Stimulated activated CD4-positive, alpha-beta T cell treated with anti-CD3 and anti-CD28 coated beads, Interleukin-4, amount 100 ng/mL, for 48 hours (primary cell): ENCODE data around the gene KMT2D.
"Not testable (repeated sequence)": the region's sequence is repeated elsewhere in the genome, so short reads cannot be mapped to it uniquely, and the experiment has no call there.

Experiments used
- DNase-seq, 2 donors: peaks; one replicate each; pipeline ENCODE4 v3.0.0-alpha.2; 2020; ENCODE audit warnings: low read depth in 2 of 2

The KMT2D gene

GRCh38 chr12:49088150-49088931, 27.7 kb upstream of the KMT2D start:
- DNase-seq = peak; percentile 56 to 61

- DNase-seq = no peak
Measured at GRCh38 chr12:49086116-49086515, 25.5 kb upstream of the KMT2D start.

GRCh38 chr12:49084438-49084837, 23.8 kb upstream of the KMT2D start:
- no peak for DNase-seq

- DNase-seq = no peak
Measured at GRCh38 chr12:49079793-49080192, 19.2 kb upstream of the KMT2D start.

- DNase-seq = no peak
Measured at GRCh38 chr12:49070971-49071370, 10.4 kb upstream of the KMT2D start.

- DNase-seq = peak; percentile 98 to 99
Measured at GRCh38 chr12:49069507-49070346, 9.1 kb upstream of the KMT2D start, which contains the start of gene RHEBL1. TSS of gene RHEBL1 (minus strand) at chr12:49069979. CDS start at chr12:49069785, 194 bp downstream.

GRCh38 chr12:49068879-49069506, 8.4 kb upstream of the KMT2D start:
- DNase-seq = no peak

GRCh38 chr12:49066120-49066519, 5.5 kb upstream of the KMT2D start:
- DNase-seq = no peak

- DNase-seq = no peak
Measured at GRCh38 chr12:49064767-49065152, 4.2 kb upstream of the KMT2D start.

GRCh38 chr12:49061916-49062315, 1.3 kb upstream of the KMT2D start:
- not testable (repeated sequence) for DNase-seq

- DNase-seq = peak in 1 of 2 donors; percentile 13
Measured at GRCh38 chr12:49061157-49061650, 610 bp upstream of the KMT2D start.

GRCh38 chr12:49059299-49060171, 1.1 kb downstream of the KMT2D start:
- DNase-seq = no peak

- DNase-seq = no peak
Measured at GRCh38 chr12:49059045-49059298, 1.6 kb downstream of the KMT2D start.

- no peak for DNase-seq
Measured at GRCh38 chr12:49058366-49059044, 2.1 kb downstream of the KMT2D start.

- DNase-seq = no peak
Measured at GRCh38 chr12:49057888-49058287, 2.7 kb downstream of the KMT2D start.

GRCh38 chr12:49055978-49056754, 4.4 kb downstream of the KMT2D start:
- peak in 1 of 2 donors; percentile 36 for DNase-seq

- no peak for DNase-seq
Measured at GRCh38 chr12:49055092-49055491, 5.5 kb downstream of the KMT2D start.

- no peak for DNase-seq
Measured at GRCh38 chr12:49054524-49054923, 6.1 kb downstream of the KMT2D start.

- DNase-seq = no peak
Measured at GRCh38 chr12:49054096-49054495, 6.5 kb downstream of the KMT2D start.
